SK-N-SH treated with all-trans-retinoic acid at 6 μM for 48 hours (cell line): Measurements from ENCODE around the gene SYNGR3.

Experiments
- PATZ1 ChIP-seq: fragments of 250-450 bp; sonication (Bioruptor Pico); IDR thresholded peaks from 2 replicates; pipeline ENCODE4 v1.8.0; 2020; ENCODE audit warnings: mild to moderate bottlenecking, moderate library complexity, borderline replicate concordance
- ZFP30 ChIP-seq: fragments of 450-650 bp; formaldehyde crosslinking; IDR thresholded peaks from 2 replicates; pipeline ENCODE4 v1.5.0; 2022; ENCODE audit warnings: mild to moderate bottlenecking, moderate library complexity
- ZNF8 ChIP-seq: fragments of 450-650 bp; formaldehyde crosslinking; IDR thresholded peaks from 2 replicates; pipeline ENCODE4 v1.5.0; 2020; ENCODE audit warnings: mild to moderate bottlenecking, moderate library complexity

Gene SYNGR3

DNA sequence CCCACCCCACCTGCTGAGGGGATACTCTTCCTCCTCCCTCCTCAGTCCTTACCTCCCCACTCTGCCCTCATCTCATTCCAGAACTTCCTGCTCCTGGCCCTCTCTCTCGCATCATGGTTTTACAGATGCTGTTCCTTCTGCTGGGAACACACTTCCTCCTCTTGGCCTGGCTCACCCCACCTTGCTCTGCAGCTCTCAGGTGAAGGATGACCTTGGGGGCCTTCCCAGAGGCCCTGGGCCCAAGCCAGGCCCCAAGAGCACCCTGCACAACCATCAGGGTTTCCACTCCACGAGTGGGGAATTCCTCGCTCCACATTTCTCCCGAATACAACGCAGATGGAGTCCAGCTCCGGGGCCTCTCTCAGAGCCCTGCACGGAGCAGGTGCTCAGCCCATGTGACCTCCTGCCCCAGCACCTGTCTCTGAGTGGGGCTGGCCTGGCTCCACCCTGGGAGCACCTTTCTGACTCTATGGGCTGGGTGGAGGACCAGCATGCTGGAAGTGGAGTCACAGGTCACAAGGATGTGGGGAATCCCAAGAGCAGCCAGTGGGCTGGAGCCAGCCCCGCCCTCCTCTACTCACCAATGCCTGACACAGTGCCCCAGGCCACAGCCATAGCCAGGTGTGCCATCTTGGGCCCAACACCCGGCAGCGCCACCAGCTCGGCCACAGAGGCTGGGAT lies 53.4 kb downstream of the SYNGR3 start (continued):
- TF ChIP-seq PATZ1 (CRISPR knock-in tag), result no peak
- no peak for TF ChIP-seq ZFP30 (CRISPR knock-in tag)
- no peak for TF ChIP-seq ZNF8 (CRISPR knock-in tag)
- TF ChIP-seq, all 23 proteins: peak for 0
